HepG2 (cell line): Measurements from ENCODE around the gene POLR1G. TPM values are rescaled to one million over a fixed set of nuclear protein-coding genes. Genes with fewer than 3 reads are reported as not detected.

Experiments used
- ELF1 ChIP-seq: sonication (generic); formaldehyde crosslinking; IDR thresholded peaks from 2 replicates; pipeline ENCODE4 v1.4.0; 2020; ENCODE audit warnings: missing genetic modification reagents
- MAZ ChIP-seq, 2 experiments: sonication (generic) in 1 of 2; formaldehyde crosslinking in 1 of 2; IDR thresholded peaks; 2 replicates each; pipeline versions ENCODE4 v1.5.0 to v1.6.1; 2012 to 2020; ENCODE audit warnings: low read depth in 2 of 2, mild to moderate bottlenecking in 2 of 2, borderline replicate concordance in 1 of 2, improper control_type of control experiment in 1 of 2, low read length in 1 of 2, missing genetic modification reagents in 1 of 2, moderate library complexity in 1 of 2
- MEIS1 ChIP-seq: sonication (generic); formaldehyde crosslinking; IDR thresholded peaks from 2 replicates; pipeline ENCODE4 v1.9.0; 2021; ENCODE audit warnings: mild to moderate bottlenecking, missing genetic modification reagents, moderate library complexity, borderline replicate concordance
- POLR2AphosphoS2 ChIP-seq: IDR thresholded peaks from 2 replicates; pipeline ENCODE4 v1.6.1; 2011; ENCODE audit warnings: low read depth, low read length, improper control_type of control experiment
- PREB ChIP-seq: sonication (generic); formaldehyde crosslinking; IDR thresholded peaks from 2 replicates; pipeline ENCODE4 v1.4.0; 2020; ENCODE audit warnings: missing genetic modification reagents
- RELA ChIP-seq: sonication (generic); formaldehyde crosslinking; IDR thresholded peaks from 2 replicates; pipeline ENCODE4 v1.4.0; 2020; ENCODE audit warnings: missing genetic modification reagents
- SMARCC2 ChIP-seq: fragments of 450-650 bp; IDR thresholded peaks from 2 replicates; pipeline ENCODE4 v1.6.1; 2017; ENCODE audit warnings: antibody characterized with exemption, mild to moderate bottlenecking
- ZFP41 ChIP-seq: sonication (generic); formaldehyde crosslinking; IDR thresholded peaks from 2 replicates; pipeline ENCODE4 v1.4.0; 2020; ENCODE audit warnings: mild to moderate bottlenecking, missing genetic modification reagents, borderline replicate concordance
- ZNF136 ChIP-seq: sonication (generic); formaldehyde crosslinking; IDR thresholded peaks from 2 replicates; pipeline ENCODE4 v1.8.1; 2022; ENCODE audit warnings: low read depth, mild to moderate bottlenecking, moderate library complexity, missing genetic modification reagents
- ZNF205 ChIP-seq: IDR thresholded peaks from 2 replicates; pipeline ENCODE4 v1.6.1; 2018; ENCODE audit warnings: missing biosample characterization, missing genetic modification reagents
- ZNF33B ChIP-seq: sonication (generic); formaldehyde crosslinking; IDR thresholded peaks from 2 replicates; pipeline ENCODE4 v1.5.1; 2020; ENCODE audit warnings: mild to moderate bottlenecking, missing genetic modification reagents
- ZNF549 ChIP-seq: sonication (generic); formaldehyde crosslinking; IDR thresholded peaks from 2 replicates; pipeline ENCODE4 v1.5.0; 2020; ENCODE audit warnings: missing genetic modification reagents
- ZNF770 ChIP-seq: sonication (generic); formaldehyde crosslinking; IDR thresholded peaks from 2 replicates; pipeline ENCODE4 v1.5.0; 2020; ENCODE audit warnings: mild to moderate bottlenecking, missing genetic modification reagents
- polyA plus RNA-seq, 8 experiments: library from polyadenylated mRNA; depleted of rRNA in 3 of 8; stranded (reverse) in 7 of 8; unstranded in 1 of 8; fragments of >200 nt; fragmentation: Illumina TruSeq in 4 of 8; extraction: Trizol in 4 of 8; gene quantifications; 2 replicates each; pipeline versions ENCODE4 v1.2.1 to v1.2.3, GENCODE V29; 2011 to 2016; ENCODE audit warnings: low read depth in 4 of 8, missing spikeins in 1 of 8, mixed read lengths in 1 of 8; ENCODE audit not compliant: insufficient read depth in 1 of 8
- total RNA-seq, 5 experiments: library from RNA; depleted of rRNA; stranded (reverse); fragments of >200 nt; fragmentation: Illumina TruSeq; extraction: Trizol; gene quantifications; 2 replicates each; pipeline ENCODE4 v1.2.3, GENCODE V29; 2016; ENCODE audit warnings: low read depth in 1 of 5
- TF ChIP-seq, protein P1 (sequence below), 2 experiments: IDR thresholded peaks; 2 replicates each; pipeline ENCODE4 v1.6.1; 2011 to 2012; ENCODE audit warnings: low read length in 2 of 2, borderline replicate concordance in 1 of 2, low read depth in 1 of 2, mild to moderate bottlenecking in 1 of 2, moderate library complexity in 1 of 2
- TF ChIP-seq, protein P2 (sequence below): sonication (generic); formaldehyde crosslinking; IDR thresholded peaks from 2 replicates; pipeline ENCODE4 v1.4.0; 2020; ENCODE audit warnings: low read depth, missing genetic modification reagents

POLR1G gene
- total and polyA plus RNA-seq, 2 of the 13 experiments (the other 11 are each of a cell fraction or from before 2014, with no cell fraction given), result 3.5 to 20.8 TPM

GRCh38 chr19:45439569-45440258, 33.3 kb downstream of the POLR1G start (continued):
- TF ChIP-seq ZNF770 (CRISPR knock-in tag) (peak; percentile 30; the same call in 1 of the 2 replicates), PREB (CRISPR knock-in tag) (no peak), ZNF136 (no peak), MAZ (IDR thresholded peaks at IDR 0.05; ENCODE audit: borderline replicate concordance, low read depth, low read length) (0 out of 2 replicates have a peak, but pooled peaks have one; percentile 39), MAZ (CRISPR knock-in tag; IDR thresholded peaks at IDR 0.05; ENCODE audit: low read depth) (peak; percentile 50), ZFP41 (CRISPR knock-in tag) (no peak), POLR2AphosphoS2 (no peak), SMARCC2 (no peak), RELA (CRISPR knock-in tag) (no peak), ZNF205 (CRISPR knock-in tag) (no peak), ZNF549 (CRISPR knock-in tag) (no peak), MEIS1 (CRISPR knock-in tag) (no peak), ZNF33B (CRISPR knock-in tag) (no peak), ELF1 (CRISPR knock-in tag) (peak; percentile 36; the same call in 1 of the 2 replicates)
- TF ChIP-seq, protein P1, sequence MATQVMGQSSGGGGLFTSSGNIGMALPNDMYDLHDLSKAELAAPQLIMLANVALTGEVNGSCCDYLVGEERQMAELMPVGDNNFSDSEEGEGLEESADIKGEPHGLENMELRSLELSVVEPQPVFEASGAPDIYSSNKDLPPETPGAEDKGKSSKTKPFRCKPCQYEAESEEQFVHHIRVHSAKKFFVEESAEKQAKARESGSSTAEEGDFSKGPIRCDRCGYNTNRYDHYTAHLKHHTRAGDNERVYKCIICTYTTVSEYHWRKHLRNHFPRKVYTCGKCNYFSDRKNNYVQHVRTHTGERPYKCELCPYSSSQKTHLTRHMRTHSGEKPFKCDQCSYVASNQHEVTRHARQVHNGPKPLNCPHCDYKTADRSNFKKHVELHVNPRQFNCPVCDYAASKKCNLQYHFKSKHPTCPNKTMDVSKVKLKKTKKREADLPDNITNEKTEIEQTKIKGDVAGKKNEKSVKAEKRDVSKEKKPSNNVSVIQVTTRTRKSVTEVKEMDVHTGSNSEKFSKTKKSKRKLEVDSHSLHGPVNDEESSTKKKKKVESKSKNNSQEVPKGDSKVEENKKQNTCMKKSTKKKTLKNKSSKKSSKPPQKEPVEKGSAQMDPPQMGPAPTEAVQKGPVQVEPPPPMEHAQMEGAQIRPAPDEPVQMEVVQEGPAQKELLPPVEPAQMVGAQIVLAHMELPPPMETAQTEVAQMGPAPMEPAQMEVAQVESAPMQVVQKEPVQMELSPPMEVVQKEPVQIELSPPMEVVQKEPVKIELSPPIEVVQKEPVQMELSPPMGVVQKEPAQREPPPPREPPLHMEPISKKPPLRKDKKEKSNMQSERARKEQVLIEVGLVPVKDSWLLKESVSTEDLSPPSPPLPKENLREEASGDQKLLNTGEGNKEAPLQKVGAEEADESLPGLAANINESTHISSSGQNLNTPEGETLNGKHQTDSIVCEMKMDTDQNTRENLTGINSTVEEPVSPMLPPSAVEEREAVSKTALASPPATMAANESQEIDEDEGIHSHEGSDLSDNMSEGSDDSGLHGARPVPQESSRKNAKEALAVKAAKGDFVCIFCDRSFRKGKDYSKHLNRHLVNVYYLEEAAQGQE (IDR thresholded peaks at IDR 0.05; ENCODE audit: borderline replicate concordance in 1 of 2, low read depth in 1 of 2, low read length in 2 of 2), result no peak
- TF ChIP-seq, protein P2, sequence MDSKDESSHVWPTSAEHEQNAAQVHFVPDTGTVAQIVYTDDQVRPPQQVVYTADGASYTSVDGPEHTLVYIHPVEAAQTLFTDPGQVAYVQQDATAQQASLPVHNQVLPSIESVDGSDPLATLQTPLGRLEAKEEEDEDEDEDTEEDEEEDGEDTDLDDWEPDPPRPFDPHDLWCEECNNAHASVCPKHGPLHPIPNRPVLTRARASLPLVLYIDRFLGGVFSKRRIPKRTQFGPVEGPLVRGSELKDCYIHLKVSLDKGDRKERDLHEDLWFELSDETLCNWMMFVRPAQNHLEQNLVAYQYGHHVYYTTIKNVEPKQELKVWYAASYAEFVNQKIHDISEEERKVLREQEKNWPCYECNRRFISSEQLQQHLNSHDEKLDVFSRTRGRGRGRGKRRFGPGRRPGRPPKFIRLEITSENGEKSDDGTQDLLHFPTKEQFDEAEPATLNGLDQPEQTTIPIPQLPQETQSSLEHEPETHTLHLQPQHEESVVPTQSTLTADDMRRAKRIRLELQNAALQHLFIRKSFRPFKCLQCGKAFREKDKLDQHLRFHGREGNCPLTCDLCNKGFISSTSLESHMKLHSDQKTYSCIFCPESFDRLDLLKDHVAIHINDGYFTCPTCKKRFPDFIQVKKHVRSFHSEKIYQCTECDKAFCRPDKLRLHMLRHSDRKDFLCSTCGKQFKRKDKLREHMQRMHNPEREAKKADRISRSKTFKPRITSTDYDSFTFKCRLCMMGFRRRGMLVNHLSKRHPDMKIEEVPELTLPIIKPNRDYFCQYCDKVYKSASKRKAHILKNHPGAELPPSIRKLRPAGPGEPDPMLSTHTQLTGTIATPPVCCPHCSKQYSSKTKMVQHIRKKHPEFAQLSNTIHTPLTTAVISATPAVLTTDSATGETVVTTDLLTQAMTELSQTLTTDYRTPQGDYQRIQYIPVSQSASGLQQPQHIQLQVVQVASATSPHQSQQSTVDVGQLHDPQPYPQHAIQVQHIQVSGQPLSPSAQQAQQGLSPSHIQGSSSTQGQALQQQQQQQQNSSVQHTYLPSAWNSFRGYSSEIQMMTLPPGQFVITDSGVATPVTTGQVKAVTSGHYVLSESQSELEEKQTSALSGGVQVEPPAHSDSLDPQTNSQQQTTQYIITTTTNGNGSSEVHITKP (CRISPR knock-in tag), result no peak
